BLaER1 (cell line): ENCODE measurements around the gene RHAG.
"Not testable (repeated sequence)": the region's sequence is repeated elsewhere in the genome, so short reads cannot be mapped to it uniquely, and the experiment has no call there.

Source experiments
- H3K27ac ChIP-seq: shearing (Covaris generic); formaldehyde crosslinking; 2 replicates; pipeline ENCODE4 v1.8.1; 2022
- H3K27me3 ChIP-seq: shearing (Covaris generic); formaldehyde crosslinking; 2 replicates; pipeline ENCODE4 v1.8.1; 2022
- H3K36me3 ChIP-seq: shearing (Covaris generic); formaldehyde crosslinking; 2 replicates; pipeline ENCODE4 v1.8.1; 2022
- H3K4me1 ChIP-seq: shearing (Covaris generic); formaldehyde crosslinking; 2 replicates; pipeline ENCODE4 v1.8.1; 2022
- H3K4me2 ChIP-seq: shearing (Covaris generic); formaldehyde crosslinking; 2 replicates; pipeline ENCODE4 v1.8.1; 2022
- H3K4me3 ChIP-seq: shearing (Covaris generic); formaldehyde crosslinking; 2 replicates; pipeline ENCODE4 v1.8.1; 2022
- H3K9ac ChIP-seq: shearing (Covaris generic); formaldehyde crosslinking; 2 replicates; pipeline ENCODE4 v1.8.1; 2022
- H3K9me3 ChIP-seq: shearing (Covaris generic); formaldehyde crosslinking; 2 replicates; pipeline ENCODE4 v1.8.1; 2022
- H4K20me1 ChIP-seq: shearing (Covaris generic); formaldehyde crosslinking; 2 replicates; pipeline ENCODE4 v1.8.1; 2022
- Cebpa-rat ChIP-seq: shearing (Covaris generic); IDR thresholded peaks from 2 replicates; pipeline ENCODE4 v1.8.1; 2022

The RHAG gene

GRCh38 chr6:49609285-49609684 is 27.4 kb downstream of the RHAG start:
- no peak for TF ChIP-seq Cebpa-rat
- Histone ChIP-seq H3K27ac (no peak overlapping the region), H3K9ac (no peak overlapping the region), H3K4me3 (no peak overlapping the region), H3K4me2 (no peak overlapping the region), H4K20me1 (no peaks in the 10 kb centered on the region), H3K4me1 (peaks cover 5% of the 10 kb centered on the region; the same call in 1 of the 2 replicates), H3K9me3 (no peaks in the 10 kb centered on the region), H3K27me3 (no peaks in the 10 kb centered on the region), H3K36me3 (no peaks in the 10 kb centered on the region)

GRCh38 chr6:49608275-49608674 is 28.4 kb downstream of the RHAG start:
- H3K27ac ChIP-seq, H4K20me1 ChIP-seq, H3K9me3 ChIP-seq, H3K36me3 ChIP-seq, H3K27me3 ChIP-seq, H3K4me2 ChIP-seq, H3K4me1 ChIP-seq, H3K9ac ChIP-seq, H3K4me3 ChIP-seq: not testable (repeated sequence)

GRCh38 chr6:49607391-49607982 is 29.2 kb downstream of the RHAG start:
- Histone ChIP-seq H3K4me1 (peaks cover 5% of the 10 kb centered on the region; the same call in 1 of the 2 replicates), H3K36me3 (no peaks in the 10 kb centered on the region), H3K27me3 (no peaks in the 10 kb centered on the region), H3K27ac (no peak overlapping the region), H4K20me1 (no peaks in the 10 kb centered on the region), H3K9me3 (no peaks in the 10 kb centered on the region), H3K9ac (no peak overlapping the region), H3K4me2 (no peak overlapping the region), H3K4me3 (no peak overlapping the region)
- no peak for TF ChIP-seq Cebpa-rat

- Histone ChIP-seq H4K20me1 (no peaks in the 10 kb centered on the region), H3K4me3 (no peak overlapping the region), H3K9ac (no peak overlapping the region), H3K4me1 (peaks cover 5% of the 10 kb centered on the region; the same call in 1 of the 2 replicates), H3K27me3 (no peaks in the 10 kb centered on the region), H3K36me3 (no peaks in the 10 kb centered on the region), H3K4me2 (no peak overlapping the region), H3K27ac (no peak overlapping the region), H3K9me3 (no peaks in the 10 kb centered on the region)
- TF ChIP-seq Cebpa-rat: no peak
These were observed 29.8 kb downstream of the RHAG start for GRCh38 chr6:49606721-49607390.

- H3K36me3 ChIP-seq, H3K4me1 ChIP-seq, H3K4me2 ChIP-seq, H3K9ac ChIP-seq, H4K20me1 ChIP-seq, H3K4me3 ChIP-seq, H3K27me3 ChIP-seq, H3K27ac ChIP-seq, H3K9me3 ChIP-seq: not testable (repeated sequence)
These were observed 32.6 kb downstream of the RHAG start for GRCh38 chr6:49604080-49604479.

GRCh38 chr6:49587262-49587661 is 49.4 kb downstream of the RHAG start:
- not testable (repeated sequence) for H3K9me3 ChIP-seq, H3K27me3 ChIP-seq, H3K9ac ChIP-seq, H3K4me3 ChIP-seq, H3K27ac ChIP-seq, H4K20me1 ChIP-seq, H3K36me3 ChIP-seq, H3K4me1 ChIP-seq, H3K4me2 ChIP-seq

GRCh38 chr6:49582529-49582928 is 54.1 kb downstream of the RHAG start:
- Histone ChIP-seq H3K9me3 (no peaks in the 10 kb centered on the region), H3K4me1 (no peaks in the 10 kb centered on the region), H3K36me3 (no peaks in the 10 kb centered on the region), H3K9ac (no peak overlapping the region), H3K27ac (no peak overlapping the region), H3K27me3 (no peaks in the 10 kb centered on the region), H3K4me3 (no peak overlapping the region), H4K20me1 (no peaks in the 10 kb centered on the region), H3K4me2 (no peak overlapping the region)
- TF ChIP-seq Cebpa-rat: no peak

- no peak overlapping the region for H3K4me3 ChIP-seq
- no peaks in the 10 kb centered on the region for H4K20me1 ChIP-seq
- H3K36me3 ChIP-seq: no peaks in the 10 kb centered on the region
- no peaks in the 10 kb centered on the region for H3K4me1 ChIP-seq
- no peaks in the 10 kb centered on the region for H3K27me3 ChIP-seq
- H3K27ac ChIP-seq: no peak overlapping the region
- H3K4me2 ChIP-seq: no peak overlapping the region
- no peak for TF ChIP-seq Cebpa-rat
- no peaks in the 10 kb centered on the region for H3K9me3 ChIP-seq
- H3K9ac ChIP-seq: no peak overlapping the region
These were observed 57.0 kb downstream of the RHAG start for GRCh38 chr6:49579649-49580048.

- Histone ChIP-seq H4K20me1 (no peaks in the 10 kb centered on the region), H3K9ac (no peak overlapping the region), H3K27me3 (no peaks in the 10 kb centered on the region), H3K9me3 (no peaks in the 10 kb centered on the region), H3K4me2 (no peak overlapping the region), H3K4me3 (no peak overlapping the region), H3K27ac (no peak overlapping the region), H3K4me1 (no peaks in the 10 kb centered on the region), H3K36me3 (no peaks in the 10 kb centered on the region)
- TF ChIP-seq Cebpa-rat: no peak
These were observed 60.0 kb downstream of the RHAG start for GRCh38 chr6:49576618-49577017.

GRCh38 chr6:49570474-49571079 is 66.1 kb downstream of the RHAG start:
- H3K4me3 ChIP-seq: no peak overlapping the region
- no peaks in the 10 kb centered on the region for H3K36me3 ChIP-seq
- H3K9ac ChIP-seq: no peak overlapping the region
- no peaks in the 10 kb centered on the region for H3K9me3 ChIP-seq
- no peak overlapping the region for H3K27ac ChIP-seq
- no peaks in the 10 kb centered on the region for H3K27me3 ChIP-seq
- H3K4me1 ChIP-seq: no peaks in the 10 kb centered on the region
- no peaks in the 10 kb centered on the region for H4K20me1 ChIP-seq
- H3K4me2 ChIP-seq: no peak overlapping the region
- TF ChIP-seq Cebpa-rat: no peak
